Body of pancreas (tissue), 4 donors: Measurements from ENCODE around the gene PPP6R2.

Experiments
- CTCF ChIP-seq, 7 experiments: fragments of 450-650 bp in 4 of 7; fragments of 200-600 bp in 3 of 7; sonication (generic) in 3 of 7; IDR thresholded peaks; one replicate each; pipeline ENCODE4 v1.5.1; 2016 to 2019; ENCODE audit warnings: antibody characterized with exemption in 7 of 7
- POLR2A ChIP-seq, 3 donors: fragments of 450-650 bp; IDR thresholded peaks; one replicate each; pipeline ENCODE4 v1.6.1; 2016; ENCODE audit warnings: antibody characterized with exemption in 3 of 3, mild to moderate bottlenecking in 2 of 3

- TF ChIP-seq CTCF (IDR thresholded peaks at IDR 0.05) (no peak), POLR2A (IDR thresholded peaks at IDR 0.05) (no peak)
Observed at GRCh38 chr22:50414476-50415248, 71.5 kb downstream of the PPP6R2 start.
